Posterior cingulate gyrus (tissue), 11 donors: ENCODE data around the gene ERP27.

ENCODE experiments used
- DNase-seq, 10 donors: peaks; one replicate each; pipeline versions ENCODE4 v3.0.0 to v3.0.0-alpha.2; 2020 to 2021; ENCODE audit warnings: mixed read lengths in 3 of 10
- intact Hi-C: fragments of 100-400 bp; cut with DNase I; formaldehyde crosslinking; loops from one replicate; pipeline ENCODE4 v1.15.1; 2023

The ERP27 gene

DNA sequence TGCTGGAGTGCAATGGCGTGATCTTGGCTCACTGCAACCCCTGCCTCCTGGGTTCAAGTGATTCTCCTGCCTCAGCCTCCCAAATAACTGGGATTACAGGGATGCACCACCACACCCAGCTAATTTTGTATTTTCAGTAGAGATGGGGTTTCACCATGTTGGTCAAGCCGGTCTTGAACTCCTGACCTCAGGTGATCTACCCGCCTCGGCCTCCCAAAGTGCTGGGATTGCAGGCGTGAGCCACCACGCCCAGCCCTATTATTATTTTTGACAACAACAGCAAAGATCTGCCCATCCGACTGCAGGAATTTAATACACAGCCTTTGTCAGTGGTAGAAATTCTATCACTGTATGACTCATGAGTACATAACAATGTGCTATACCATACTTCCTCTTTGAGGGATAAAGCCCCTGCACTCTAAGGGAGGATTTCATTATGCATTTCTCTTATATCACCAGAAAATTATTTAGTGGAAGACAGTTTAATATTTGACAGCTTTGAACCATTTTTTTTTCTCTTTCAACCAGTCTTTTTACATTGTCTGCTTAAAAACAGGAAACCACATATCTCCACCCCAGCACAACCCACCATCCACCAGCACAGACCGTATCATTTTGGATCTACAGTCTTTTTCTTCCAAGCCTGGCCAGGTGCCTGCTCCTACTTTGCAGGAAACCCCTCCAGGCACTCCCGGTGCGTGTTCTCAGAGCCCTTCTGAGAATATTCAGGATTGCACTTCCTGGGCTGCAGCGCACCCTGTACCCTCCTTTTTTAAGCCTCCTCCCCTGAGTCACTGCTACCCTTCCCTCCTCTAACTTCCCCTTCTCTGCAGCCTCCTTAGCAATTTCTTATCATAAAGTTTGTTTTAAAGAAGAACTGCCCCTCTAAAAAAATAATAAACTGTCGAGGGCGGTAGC lies 22.5 kb upstream of the ERP27 start:
- intact Hi-C loops = no loop called here
- no peak for DNase-seq

DNA sequence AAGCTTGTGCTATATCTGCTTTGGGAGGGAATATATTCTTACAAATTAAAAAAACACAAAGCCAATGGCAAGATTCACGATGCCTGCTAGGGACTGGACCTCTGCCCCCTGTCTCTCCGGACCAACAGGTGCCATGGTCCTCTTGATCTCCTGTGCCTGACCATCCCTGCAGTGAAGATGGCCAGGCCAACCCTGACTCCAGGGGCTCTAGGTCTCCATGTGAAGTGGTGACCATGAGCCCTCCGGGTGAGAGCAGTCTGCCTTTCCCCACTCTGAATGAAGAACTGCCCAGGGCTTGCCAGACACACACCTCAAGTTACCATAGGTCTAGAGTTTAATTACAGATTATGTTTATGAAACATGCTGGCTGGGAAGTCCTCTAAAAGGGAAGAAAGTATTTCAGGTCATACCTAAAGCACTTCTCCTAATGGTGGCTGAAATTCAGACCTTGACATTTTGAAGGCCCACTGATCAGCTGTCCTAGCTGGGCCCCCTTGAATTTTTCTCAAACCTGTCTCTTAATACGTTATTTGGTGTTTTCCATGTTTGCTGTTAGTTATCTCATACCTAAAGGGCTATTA lies 21.7 kb upstream of the ERP27 start:
- intact Hi-C loops = loop anchor here (10.0 kb wide), 1 partner anchor 75 kb away; the partner anchor contains the start of gene MGP
- DNase-seq = no peak

DNA sequence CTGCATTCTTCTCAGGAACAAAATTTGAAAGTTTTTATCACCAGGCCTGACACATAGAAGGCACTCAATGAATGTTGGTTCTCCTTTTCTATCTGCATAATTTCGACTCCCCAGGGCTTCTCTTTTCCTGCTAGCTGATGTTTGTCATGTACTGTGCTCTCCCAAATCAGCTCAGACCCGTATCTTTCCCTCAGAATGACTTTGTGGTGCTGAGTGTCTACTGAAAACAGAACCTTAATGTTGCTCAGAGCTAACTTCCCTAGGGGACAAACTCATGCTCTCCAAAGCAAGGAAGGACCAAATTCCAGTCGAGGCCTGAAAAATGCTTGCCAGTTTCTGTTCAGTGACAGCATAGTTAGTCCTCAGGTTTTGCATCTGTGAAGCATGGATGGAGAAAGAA lies 21.1 kb upstream of the ERP27 start:
- intact Hi-C loops = loop anchor here (10.0 kb wide), 1 partner anchor 75 kb away; the partner anchor contains the start of gene MGP
- no peak for DNase-seq

DNA sequence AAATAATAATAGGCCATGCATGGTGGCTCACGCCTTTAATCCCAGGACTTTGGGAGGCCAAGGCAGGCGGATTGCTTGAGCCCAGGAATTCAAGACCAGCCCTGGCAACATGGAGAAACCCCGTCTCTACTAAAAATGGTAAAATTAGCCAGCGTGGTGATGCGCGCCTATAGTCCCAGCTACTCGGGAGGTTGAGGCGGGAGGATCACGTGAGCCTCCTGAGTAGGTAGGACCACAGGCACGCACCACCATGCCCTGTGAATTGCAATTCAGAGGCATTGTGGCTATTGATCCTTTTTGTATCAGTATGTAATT lies 20.7 kb upstream of the ERP27 start:
- intact Hi-C loops = loop anchor here (10.0 kb wide), 1 partner anchor 74 kb away; the partner anchor contains the start of gene MGP
- no peak for DNase-seq

DNA sequence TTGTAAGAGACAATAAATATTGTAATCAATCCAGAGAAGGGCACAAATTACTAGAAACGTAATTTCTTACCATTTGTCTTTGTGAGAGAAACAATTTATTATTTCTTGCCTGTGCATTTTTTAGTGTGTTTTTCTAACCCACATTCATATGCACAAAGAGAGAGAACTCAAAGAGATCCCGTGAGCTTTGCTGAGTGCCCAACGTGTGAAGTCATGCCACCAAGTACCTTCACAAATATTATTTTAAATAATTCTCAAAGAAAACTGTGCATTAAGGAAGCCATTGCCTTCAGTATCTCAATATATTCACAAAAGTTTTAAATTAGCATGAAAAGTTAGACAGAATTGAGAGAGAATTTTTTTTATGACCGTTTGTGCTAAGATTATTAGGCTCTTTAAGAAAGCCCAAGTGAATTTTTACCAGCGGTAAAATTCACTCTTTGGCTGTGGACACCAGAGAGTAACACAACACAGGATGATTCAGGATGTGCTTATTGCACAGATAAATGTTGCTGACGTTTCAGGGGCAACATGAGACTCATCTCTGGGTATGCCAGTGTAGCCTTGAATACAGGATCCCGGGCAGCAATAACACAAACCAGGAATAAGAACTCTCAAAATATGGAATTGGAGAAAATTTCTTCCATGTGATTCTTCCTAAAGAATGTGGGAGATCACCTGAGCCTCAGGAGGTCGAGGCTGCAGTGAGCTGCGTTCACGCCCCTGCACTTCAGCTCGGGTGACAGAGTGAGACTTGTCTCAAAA lies 20.2 kb upstream of the ERP27 start:
- intact Hi-C loops = loop anchor here (10.0 kb wide), 1 partner anchor 74 kb away; the partner anchor contains the start of gene MGP
- no peak for DNase-seq

DNA sequence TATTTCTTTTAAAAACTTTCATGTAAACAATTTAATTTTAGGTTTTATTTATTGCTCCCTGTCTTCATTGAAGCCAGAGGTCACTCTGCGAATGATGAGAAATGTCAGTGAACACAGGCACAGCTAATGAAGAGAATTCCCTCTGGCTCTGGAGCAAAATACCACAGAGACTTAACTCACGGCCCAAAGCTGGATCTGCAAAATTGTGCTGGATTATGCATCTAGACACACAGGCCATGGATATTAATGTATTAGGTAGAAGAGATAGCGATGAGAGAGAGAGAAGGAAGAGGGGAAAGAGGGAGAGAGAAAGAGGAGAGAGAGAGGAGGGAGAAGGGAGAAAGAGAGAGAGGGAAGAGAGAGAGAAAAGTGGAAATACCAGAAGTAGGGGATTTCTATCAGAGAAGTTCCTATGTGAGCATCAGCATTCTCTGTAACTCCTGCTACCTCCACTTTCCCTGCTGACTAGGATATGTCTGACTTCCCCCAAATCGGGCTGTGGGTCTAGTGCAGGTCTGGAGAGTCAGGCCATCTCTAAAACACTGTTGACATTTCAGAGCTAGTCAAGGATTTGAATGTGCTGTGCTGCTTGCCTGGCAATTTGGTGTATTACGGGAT lies 19.3 kb upstream of the ERP27 start:
- intact Hi-C loops = loop anchor here (10.0 kb wide), 1 partner anchor 73 kb away; the partner anchor contains the start of gene MGP
- DNase-seq = no peak

DNA sequence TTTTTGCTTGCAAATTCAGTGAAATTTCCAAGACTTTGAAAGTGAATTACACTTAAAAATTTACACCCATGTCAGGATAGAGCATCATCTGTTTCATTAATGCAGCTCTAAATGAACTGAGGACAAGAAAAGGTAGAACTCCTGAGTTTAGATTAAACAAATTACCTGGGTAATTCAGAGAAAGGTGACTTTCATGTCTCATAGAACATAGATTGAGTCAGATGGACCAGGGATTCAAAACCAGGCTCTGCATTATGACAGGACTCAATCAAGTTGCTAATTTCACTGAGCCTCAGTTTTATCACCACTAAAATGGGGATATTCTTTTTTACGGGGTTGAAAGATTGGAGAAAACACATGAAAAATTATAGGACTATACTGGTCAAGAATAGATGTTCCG lies 18.6 kb upstream of the ERP27 start:
- no peak for DNase-seq
- intact Hi-C loops = loop anchor here (10.0 kb wide), 1 partner anchor 72 kb away; the partner anchor contains the start of gene MGP

DNA sequence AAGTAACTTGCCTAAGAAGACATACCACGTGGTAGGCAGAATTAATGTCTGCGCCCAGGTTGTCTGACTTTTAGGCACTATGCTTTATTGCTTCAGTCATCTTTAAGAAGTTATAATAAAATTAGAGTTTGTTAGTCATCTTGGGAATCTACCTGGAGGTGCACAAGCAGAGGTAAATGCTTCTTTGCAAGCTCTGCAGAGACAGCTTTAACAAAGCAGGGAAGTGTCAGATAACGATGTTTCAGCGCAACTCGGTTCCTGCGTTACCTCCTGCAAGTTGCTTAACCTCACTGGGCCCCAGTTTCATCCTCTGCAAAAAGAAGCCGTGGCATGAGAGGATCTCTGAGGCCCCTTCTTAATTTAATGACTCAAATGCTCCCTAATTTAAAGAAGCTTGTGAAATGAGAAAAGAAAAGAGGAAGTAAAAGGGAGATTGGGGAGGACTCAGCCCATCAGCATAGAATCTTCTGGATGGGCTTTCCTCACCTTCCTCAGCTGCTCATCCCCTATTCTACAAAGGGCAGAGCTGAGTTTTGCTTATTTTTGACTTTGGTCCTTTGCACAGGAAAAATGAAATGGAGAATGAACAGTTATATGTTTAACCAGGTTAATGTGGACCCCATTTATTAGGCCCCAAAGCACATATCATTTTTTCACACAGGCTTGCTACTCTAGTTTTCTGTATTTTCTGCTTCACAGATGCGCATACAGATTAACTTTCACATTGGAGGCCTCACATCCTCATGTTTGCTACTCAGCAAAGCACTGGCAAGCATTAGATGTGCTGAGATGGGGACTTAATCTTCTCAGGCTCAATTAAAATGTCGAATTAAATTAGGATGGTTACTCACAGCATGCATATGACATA lies 17.9 kb upstream of the ERP27 start:
- intact Hi-C loops = loop anchor here (10.0 kb wide), 1 partner anchor 71 kb away; the partner anchor contains the start of gene MGP
- no peak for DNase-seq

DNA sequence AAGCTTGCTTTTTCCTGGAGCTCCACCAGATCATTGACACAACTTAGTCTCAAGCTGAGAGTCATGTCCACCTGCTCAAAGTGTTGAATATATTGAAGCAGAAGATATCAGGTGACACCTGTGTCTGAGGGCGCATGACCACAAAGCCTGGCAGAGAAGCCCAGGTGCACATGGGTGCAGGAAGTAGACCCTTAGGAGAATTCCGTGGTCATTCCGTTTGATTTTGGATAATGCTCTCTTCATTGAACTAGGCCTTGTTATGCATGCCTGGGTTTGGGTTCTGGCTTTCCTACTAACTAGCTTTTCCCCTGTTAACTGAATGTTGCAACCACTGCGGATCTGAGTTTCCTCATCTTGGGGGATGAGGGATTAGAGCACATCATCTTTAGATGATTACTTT lies 15.9 kb upstream of the ERP27 start:
- no peak for DNase-seq
- intact Hi-C loops = loop anchor here (10.0 kb wide), 1 partner anchor 69 kb away; the partner anchor contains the start of gene MGP

DNA sequence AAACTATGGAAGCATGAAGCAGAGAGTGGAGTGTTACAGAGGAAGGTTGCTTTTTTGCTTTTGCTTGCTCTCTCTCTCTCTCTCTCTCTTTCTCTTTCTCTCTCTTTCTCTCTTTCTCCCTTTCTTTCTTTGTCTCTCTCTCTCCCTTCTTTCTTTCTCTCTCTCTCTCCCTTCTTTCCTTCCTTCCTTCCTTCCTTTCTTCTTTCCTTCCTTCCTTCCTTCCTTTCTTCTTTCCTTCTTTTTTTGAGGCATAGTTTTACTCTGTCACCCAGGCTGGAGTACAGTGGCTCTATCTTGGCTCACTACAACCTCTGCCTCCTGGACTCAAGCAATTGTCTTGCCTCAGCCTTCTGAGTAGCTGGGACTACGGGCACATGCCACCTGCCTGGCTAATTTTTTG lies 15.4 kb upstream of the ERP27 start:
- DNase-seq = no peak
- intact Hi-C loops = loop anchor here (10.0 kb wide), 1 partner anchor 69 kb away; the partner anchor contains the start of gene MGP

DNA sequence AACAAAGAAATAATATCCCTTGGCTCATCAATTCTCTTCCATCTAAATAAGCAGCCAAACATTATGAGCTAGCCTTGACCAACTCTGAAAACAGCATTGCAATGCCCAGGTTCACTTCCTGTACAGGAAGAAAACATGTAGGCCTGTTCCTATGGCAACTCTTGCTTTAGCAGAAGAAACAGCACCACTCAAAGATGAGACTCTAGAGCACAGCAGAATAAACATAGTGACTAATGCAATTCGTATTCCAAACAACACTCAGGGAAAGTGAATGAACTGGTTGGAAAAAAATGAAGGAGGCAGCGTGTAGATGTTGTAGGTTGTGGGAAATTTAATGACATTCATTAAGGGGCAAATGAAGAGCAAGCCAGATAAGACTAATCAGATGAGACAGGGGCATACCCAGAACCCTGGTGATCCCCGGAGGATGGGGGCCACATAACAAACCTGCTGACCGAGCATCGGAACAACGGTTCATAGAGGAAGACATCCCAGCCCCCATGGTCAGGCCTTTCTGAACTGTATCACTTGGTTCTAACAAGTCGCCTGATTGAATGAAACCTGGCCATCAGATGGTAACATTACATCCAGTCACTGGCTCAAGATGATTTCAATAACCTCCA lies 14.1 kb upstream of the ERP27 start:
- intact Hi-C loops = loop anchor here (10.0 kb wide), 1 partner anchor 68 kb away; the partner anchor contains the start of gene MGP

DNA sequence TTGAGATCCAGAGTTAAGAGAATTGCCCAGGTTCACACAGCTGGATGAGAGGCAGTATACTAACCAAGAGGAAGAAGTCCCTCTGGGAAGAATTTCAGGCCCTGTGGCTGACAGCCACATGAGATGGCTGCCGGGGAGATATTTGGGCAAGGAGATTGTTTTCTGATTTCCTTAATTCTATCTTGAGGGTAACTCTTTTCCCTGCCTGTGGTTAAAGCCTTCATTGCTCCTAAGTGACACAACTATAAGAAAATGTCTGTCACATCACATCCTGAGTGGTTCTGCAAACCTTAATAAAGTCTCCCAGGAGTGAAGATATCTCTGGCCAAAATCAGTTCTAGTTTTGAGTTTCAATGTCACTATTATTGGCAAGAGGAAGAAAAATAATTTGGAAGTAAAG lies 13.5 kb upstream of the ERP27 start:
- no peak for DNase-seq
- intact Hi-C loops = loop anchor here (10.0 kb wide), 1 partner anchor 67 kb away; the partner anchor contains the start of gene MGP

More for the DNA sequence above, 14.1 kb upstream of the ERP27 start:
- no peak for DNase-seq

DNA sequence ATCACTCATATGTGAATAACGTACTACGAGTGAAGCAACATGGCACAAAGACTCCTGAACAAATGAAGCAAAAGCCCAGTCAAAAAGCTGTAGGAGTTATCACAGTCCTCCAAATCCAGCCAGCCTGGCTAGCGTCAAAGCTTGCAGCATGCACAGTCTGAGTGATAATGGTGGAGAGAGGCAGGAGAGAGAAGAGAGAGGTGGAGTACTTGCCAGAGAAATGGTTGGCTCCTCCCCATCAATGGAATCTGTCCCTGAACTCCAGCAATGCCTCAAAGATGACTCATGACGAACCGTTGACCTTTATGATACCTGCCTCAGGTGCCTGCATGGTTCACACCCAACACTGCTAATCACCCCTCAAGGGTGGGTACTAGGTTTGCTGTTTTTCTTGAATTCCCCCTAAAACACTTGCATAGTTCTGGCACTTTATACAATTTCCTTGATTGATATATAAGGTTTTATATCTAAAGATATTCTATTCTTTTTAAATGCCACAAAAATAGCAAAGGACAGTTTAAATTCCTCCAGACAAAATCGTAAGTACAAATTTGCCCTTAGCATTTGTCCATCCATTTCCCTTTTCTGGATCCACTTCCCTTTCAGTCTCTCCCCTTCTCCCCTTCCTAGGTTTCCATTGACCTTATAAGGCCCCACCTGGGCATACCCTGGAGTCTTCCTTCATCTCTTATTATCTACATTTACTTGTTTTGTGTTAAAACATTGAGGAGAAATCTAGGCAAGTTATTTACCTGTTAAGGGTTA lies 12.8 kb upstream of the ERP27 start:
- intact Hi-C loops = loop anchor here (10.0 kb wide), 1 partner anchor 66 kb away; the partner anchor contains the start of gene MGP
- DNase-seq = no peak

DNA sequence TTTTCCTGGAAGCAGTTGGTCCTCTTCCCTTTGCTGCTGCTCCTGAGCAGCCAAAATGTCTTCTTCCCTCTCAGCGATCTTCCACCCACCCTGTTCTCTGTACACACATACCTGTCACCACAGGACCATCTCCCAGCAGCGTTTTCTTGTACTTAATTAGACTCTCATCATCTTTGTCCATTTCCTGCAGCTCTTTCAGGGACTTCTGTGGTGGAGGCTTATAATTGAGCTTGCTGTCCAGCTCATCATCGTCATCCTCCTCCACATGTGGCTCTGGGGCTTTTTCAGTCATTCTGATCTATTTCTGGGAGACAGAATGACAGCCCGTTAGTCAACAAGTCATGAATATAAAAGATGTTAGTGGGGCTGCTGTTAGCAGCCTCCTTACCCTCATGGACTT lies 12.1 kb upstream of the ERP27 start:
- intact Hi-C loops = loop anchor here (10.0 kb wide), 1 partner anchor 66 kb away; the partner anchor contains the start of gene MGP
- DNase-seq = no peak

DNA sequence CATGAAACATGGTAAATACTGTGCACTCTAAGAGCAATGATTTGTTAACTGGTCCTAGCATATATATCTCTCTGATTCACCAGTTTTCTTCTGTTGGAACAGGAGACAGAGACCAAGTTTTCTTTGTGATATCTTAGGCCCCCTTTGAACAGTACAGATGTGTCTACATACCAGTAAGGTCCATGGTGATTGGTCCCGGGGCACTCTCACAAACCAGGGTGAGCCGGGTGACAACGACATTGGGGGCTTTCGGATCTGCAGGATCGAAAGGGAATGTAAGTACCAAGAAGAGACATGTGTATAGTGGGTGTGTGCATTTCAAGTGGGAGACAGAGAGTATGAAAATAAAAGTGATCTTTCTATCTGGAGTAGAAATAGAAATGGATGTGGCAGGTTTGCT lies 11.3 kb upstream of the ERP27 start:
- no peak for DNase-seq
- intact Hi-C loops = loop anchor here (10.0 kb wide), 1 partner anchor 65 kb away; the partner anchor contains the start of gene MGP

DNA sequence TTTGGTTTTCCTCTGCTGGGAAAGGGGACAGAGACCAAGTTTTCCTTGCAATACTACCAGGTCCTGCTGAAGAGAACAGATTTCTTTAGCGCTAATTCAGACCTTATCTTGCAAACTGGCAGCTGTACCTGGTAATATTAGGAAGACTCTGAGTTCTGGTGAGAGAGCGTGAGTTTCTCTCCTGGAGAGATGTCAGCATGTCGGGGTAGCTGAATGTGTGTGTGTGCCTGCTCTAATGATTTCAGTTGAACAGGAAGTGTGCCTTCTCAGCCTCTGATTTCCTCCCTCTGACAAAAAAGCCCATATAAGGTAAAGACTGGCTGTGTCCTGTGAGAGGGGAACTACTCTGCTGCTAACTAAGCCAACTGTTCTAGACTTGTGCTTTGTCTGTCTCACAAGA lies 10.3 kb upstream of the ERP27 start:
- no peak for DNase-seq
- intact Hi-C loops = no loop called here

DNA sequence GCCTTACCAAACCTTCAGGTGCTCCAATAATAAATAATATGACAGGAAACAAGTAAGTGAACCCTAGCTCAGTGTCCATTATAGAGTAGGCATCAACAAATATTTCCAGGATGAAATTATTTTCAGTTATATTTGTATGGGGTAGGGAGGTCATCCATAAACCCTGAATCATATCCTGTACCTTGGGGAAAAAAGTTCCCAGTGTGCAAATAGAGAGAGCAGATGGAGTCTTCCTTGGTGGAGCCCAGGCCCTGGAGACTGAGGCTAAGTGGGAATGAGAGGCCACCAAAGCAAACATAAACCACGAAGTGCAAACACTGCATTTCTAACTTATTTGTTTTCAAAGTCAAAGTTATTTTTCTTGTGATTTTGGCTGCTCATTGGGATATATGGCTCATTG lies 8.5 kb upstream of the ERP27 start:
- intact Hi-C loops = no loop called here
- no peak for DNase-seq

DNA sequence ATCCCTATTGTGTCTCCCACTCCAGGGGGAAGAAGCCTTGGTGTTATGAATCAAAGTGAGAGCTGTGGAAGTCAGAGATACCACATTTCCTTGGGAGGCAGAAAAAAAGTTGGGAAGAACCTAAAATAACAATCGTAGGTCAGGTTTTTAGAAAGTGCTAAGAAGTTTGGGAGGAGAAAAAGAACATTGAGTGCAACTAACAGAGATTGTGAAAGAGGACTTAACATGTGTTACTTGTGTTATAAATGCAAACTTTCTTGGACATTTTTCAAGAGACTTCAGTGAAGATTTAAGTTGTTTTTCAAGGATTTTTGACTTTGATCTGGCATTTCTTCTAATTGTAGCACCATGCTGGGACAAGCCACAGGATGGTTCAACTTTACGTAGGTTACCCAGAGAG lies 7.8 kb upstream of the ERP27 start:
- no peak for DNase-seq
- intact Hi-C loops = no loop called here
